ENCODE results near the gene PLAC8L1. TPM values are rescaled to one million over a fixed set of nuclear protein-coding genes. Genes with fewer than 3 reads are reported as not detected.

Gene PLAC8L1
- total RNA-seq, 2 donors from 2014 or later, result not detected

GRCh38 chr5:146052780-146053179 lies 52.6 kb downstream of the PLAC8L1 start:
- H3K27me3 ChIP-seq, result no peaks in the 10 kb centered on the region
- DNase-seq, result no peak
- H3K36me3 ChIP-seq, result no peaks in the 10 kb centered on the region
- intact Hi-C loops (cut with DNase I), result loop anchor here (5.0 kb wide), 1 partner anchor 145 kb away; no protein-coding TSS in a partner anchor
- no peak overlapping the region for H3K9ac ChIP-seq (ENCODE audit: low read depth in 2 of 2, low read length in 2 of 2)
- H3K27ac ChIP-seq, result no peak overlapping the region
- H3K4me3 ChIP-seq, result no peak overlapping the region
- H3K4me1 ChIP-seq, result peaks cover 4% of the 10 kb centered on the region
- TF ChIP-seq CTCF (IDR thresholded peaks at IDR 0.05), result no peak
- H3K9me3 ChIP-seq, result no peaks in the 10 kb centered on the region

- Histone ChIP-seq H3K4me1 (peaks cover 5% of the 10 kb centered on the region), H3K9me3 (no peaks in the 10 kb centered on the region), H3K9ac (ENCODE audit: low read depth in 2 of 2, low read length in 2 of 2) (no peak overlapping the region), H3K4me3 (no peak overlapping the region), H3K27me3 (no peaks in the 10 kb centered on the region), H3K36me3 (no peaks in the 10 kb centered on the region), H3K27ac (no peak overlapping the region)
- intact Hi-C loops (cut with DNase I), result loop anchor here (5.0 kb wide), 1 partner anchor 144 kb away; no protein-coding TSS in a partner anchor
- no peak for DNase-seq
- no peak for TF ChIP-seq CTCF (IDR thresholded peaks at IDR 0.05)
These were observed 53.7 kb downstream of the PLAC8L1 start for GRCh38 chr5:146051678-146052077.

GRCh38 chr5:146050086-146050485 lies 55.3 kb downstream of the PLAC8L1 start:
- Histone ChIP-seq H3K4me3 (no peak overlapping the region), H3K27me3 (no peaks in the 10 kb centered on the region), H3K4me1 (peaks cover 5% of the 10 kb centered on the region), H3K36me3 (no peaks in the 10 kb centered on the region), H3K9ac (ENCODE audit: low read depth in 2 of 2, low read length in 2 of 2) (no peak overlapping the region), H3K27ac (no peak overlapping the region), H3K9me3 (no peaks in the 10 kb centered on the region)
- intact Hi-C loops (cut with DNase I), result loop anchor here (5.0 kb wide), 1 partner anchor 143 kb away; no protein-coding TSS in a partner anchor
- no peak for DNase-seq
- no peak for TF ChIP-seq CTCF (IDR thresholded peaks at IDR 0.05)

DNA sequence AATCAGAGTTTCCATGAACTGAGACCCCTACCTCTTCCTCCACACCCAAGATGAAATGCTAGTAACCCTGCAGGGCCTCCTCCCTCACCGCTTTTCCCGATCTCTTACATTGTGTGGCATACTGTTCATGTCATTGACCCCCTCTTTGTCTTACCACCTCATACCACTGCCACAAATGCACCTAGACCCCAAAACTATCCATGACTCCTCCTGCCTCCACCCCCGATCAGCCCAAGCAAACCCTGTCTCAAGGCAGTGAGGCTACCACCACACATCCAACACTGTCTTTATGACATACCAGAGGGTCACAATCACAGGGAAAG lies 55.7 kb downstream of the PLAC8L1 start:
- Histone ChIP-seq H3K36me3 (no peaks in the 10 kb centered on the region), H3K4me3 (no peak overlapping the region), H3K9me3 (no peaks in the 10 kb centered on the region), H3K27ac (no peak overlapping the region), H3K27me3 (no peaks in the 10 kb centered on the region), H3K4me1 (peaks cover 5% of the 10 kb centered on the region), H3K9ac (ENCODE audit: low read depth in 2 of 2, low read length in 2 of 2) (no peak overlapping the region)
- intact Hi-C loops (cut with DNase I), result loop anchor here (5.0 to 10.0 kb wide), 2 partner anchors 142 to 215 kb away; partner anchors contain the start of gene PRELID2
- DNase-seq, result no peak
- TF ChIP-seq CTCF (IDR thresholded peaks at IDR 0.05), result no peak

GRCh38 chr5:146048994-146049703 lies 56.2 kb downstream of the PLAC8L1 start:
- Histone ChIP-seq H3K9me3 (no peaks in the 10 kb centered on the region), H3K9ac (ENCODE audit: low read depth in 2 of 2, low read length in 2 of 2) (peak overlapping the region; percentile 5 to 39), H3K4me1 (peaks cover 5% of the 10 kb centered on the region), H3K4me3 (no peak overlapping the region), H3K27ac (no peak overlapping the region), H3K36me3 (no peaks in the 10 kb centered on the region), H3K27me3 (no peaks in the 10 kb centered on the region)
- intact Hi-C loops (cut with DNase I), result loop anchor here (10.0 kb wide), 1 partner anchor 214 kb away; the partner anchor contains the start of gene PRELID2
- DNase-seq, result peak; percentile 76
- peak; percentile 54 for TF ChIP-seq CTCF (IDR thresholded peaks at IDR 0.05)

All from colonic mucosa (tissue), 4 donors.